HG03575 (cell line): ENCODE data around the gene KIR3DL3.
"Not testable (repeated sequence)": the region's sequence is repeated elsewhere in the genome, so short reads cannot be mapped to it uniquely, and the experiment has no call there.

Experiments
- ATAC-seq: cut with Tn5 transposase; IDR thresholded peaks from one replicate; pipeline ENCODE4 v1.9.1; 2021; ENCODE audit not compliant: unreplicated experiment, insufficient number of reproducible peaks, low FRiP score; ENCODE audit errors: extremely low read depth

KIR3DL3 gene

GRCh38 chr19:54772666-54773065 lies 48.4 kb downstream of the KIR3DL3 start:
- not testable (repeated sequence) for ATAC-seq

GRCh38 chr19:54775095-54775815 lies 51.0 kb downstream of the KIR3DL3 start:
- ATAC-seq = not testable (repeated sequence)

- not testable (repeated sequence) for ATAC-seq
Observed at GRCh38 chr19:54775830-54776229, 51.6 kb downstream of the KIR3DL3 start.

GRCh38 chr19:54777851-54778250 lies 53.6 kb downstream of the KIR3DL3 start:
- not testable (repeated sequence) for ATAC-seq

GRCh38 chr19:54778896-54779295 lies 54.7 kb downstream of the KIR3DL3 start:
- ATAC-seq = not testable (repeated sequence)

GRCh38 chr19:54782916-54783315 lies 58.7 kb downstream of the KIR3DL3 start:
- not testable (repeated sequence) for ATAC-seq
